ENCODE measurements around the gene FGF19.

Gene FGF19

GRCh38 chr11:69654001-69654659 lies 49.7 kb downstream of the FGF19 start:
- no peak for DNase-seq

GRCh38 chr11:69653406-69653960 lies 50.3 kb downstream of the FGF19 start:
- no peak for DNase-seq

GRCh38 chr11:69652999-69653398 lies 50.8 kb downstream of the FGF19 start:
- no peak for DNase-seq

- no peak for DNase-seq
Observed at GRCh38 chr11:69651834-69652620, 51.8 kb downstream of the FGF19 start.

- no peak for DNase-seq
Observed at GRCh38 chr11:69650832-69651344, 52.9 kb downstream of the FGF19 start.

- DNase-seq, result no peak
Observed at GRCh38 chr11:69650081-69650831, 53.6 kb downstream of the FGF19 start.

GRCh38 chr11:69649576-69649900 lies 54.3 kb downstream of the FGF19 start:
- no peak for DNase-seq

GRCh38 chr11:69648679-69649575 lies 54.9 kb downstream of the FGF19 start:
- no peak for DNase-seq
